ENCODE measurements around the gene HAO1. TPM values are rescaled to one million over a fixed set of nuclear protein-coding genes. Genes with fewer than 3 reads are reported as not detected.

The HAO1 gene
- not detected in 2 replicates for total RNA-seq

GRCh38 chr20:7940341-7940740 is at the start of gene HAO1:
Gene HAO1, minus strand, starts transcription at chr20:7940458. Its CDS starts 36 bp downstream, at chr20:7940422.

Small RNA genes within 50 kb of the gene (small RNA-seq; reads per million reads assigned to genes)
- gene AL021879.1 (ENCODE audit: low replicate concordance): not detected

Other genes with a start within 250 kb of the HAO1 start
- 34.9 and 78.3 TPM in 2 replicates for gene TMX4, start 79.3 kb upstream of the HAO1 start, total RNA-seq
- gene PLCB1, start 191.8 kb upstream of the HAO1 start, total RNA-seq: 14.9 and 58.9 TPM in 2 replicates

All from placental pericyte (primary cell).